Posterior vena cava (tissue), 2 donors: ENCODE data around the gene DOK6. TPM values are rescaled to one million over a fixed set of nuclear protein-coding genes. Genes with fewer than 3 reads are reported as not detected.
"Not testable (repeated sequence)": the region's sequence is repeated elsewhere in the genome, so short reads cannot be mapped to it uniquely, and the experiment has no call there.

Experiments used
- DNase-seq: peaks from one replicate; pipeline ENCODE4 v3.0.0-alpha.2; 2020; ENCODE audit warnings: low spot score
- intact Hi-C, 2 donors: fragments of 100-400 bp; cut with DNase I; formaldehyde crosslinking; loops; one replicate each; pipeline versions ENCODE4 v1.14.1 to v1.14.2; 2022 to 2023
- total RNA-seq, 2 donors: library from RNA; stranded (reverse); fragmentation: NEBNext Ultra II Directional; extraction: Animal tissue kit (Norgen Biotek cat#: 25700); gene quantifications; one replicate each; pipeline ENCODE4 v1.2.1, GENCODE V29; 2021
- donor health status: DM: yes; HTN: yes; CAD: no.
- donor health status: DM: yes; HTN: yes; CAD: no.

The DOK6 gene
- total RNA-seq, 2 donors from 2014 or later: 7.2 to 8.7 TPM

GRCh38 chr18:69834980-69835379 lies 434.3 kb downstream of the DOK6 start:
- intact Hi-C loops: not testable (repeated sequence)

GRCh38 chr18:69838003-69838402 lies 437.3 kb downstream of the DOK6 start:
- intact Hi-C loops: no loop called here
- no peak for DNase-seq

More at GRCh38 chr18:69834980-69835379, 434.3 kb downstream of the DOK6 start:
- not testable (repeated sequence) for DNase-seq

- DNase-seq: no peak
These were observed 438.1 kb downstream of the DOK6 start for GRCh38 chr18:69838620-69839411.

GRCh38 chr18:69839497-69839896 lies 438.8 kb downstream of the DOK6 start:
- no peak for DNase-seq
- intact Hi-C loops: no loop called here

More at GRCh38 chr18:69838620-69839411, 438.1 kb downstream of the DOK6 start:
- intact Hi-C loops: no loop called here

GRCh38 chr18:69840001-69840400 lies 439.3 kb downstream of the DOK6 start:
- intact Hi-C loops: no loop called here
- DNase-seq: no peak

- DNase-seq: no peak
- intact Hi-C loops: no loop called here
These were observed 439.8 kb downstream of the DOK6 start for GRCh38 chr18:69840445-69840844.

GRCh38 chr18:69841117-69841516 lies 440.4 kb downstream of the DOK6 start:
- intact Hi-C loops: no loop called here
- no peak for DNase-seq

GRCh38 chr18:69843015-69843414 lies 442.3 kb downstream of the DOK6 start:
- intact Hi-C loops: no loop called here
- DNase-seq: no peak

- no peak for DNase-seq
- intact Hi-C loops: no loop called here
These were observed 444.0 kb downstream of the DOK6 start for GRCh38 chr18:69844656-69845055.

GRCh38 chr18:69845593-69846506 lies 445.2 kb downstream of the DOK6 start:
- intact Hi-C loops: no loop called here

GRCh38 chr18:69853051-69853450 lies 452.4 kb downstream of the DOK6 start:
- intact Hi-C loops: no loop called here
- DNase-seq: no peak

More at GRCh38 chr18:69845593-69846506, 445.2 kb downstream of the DOK6 start:
- DNase-seq: no peak

- no peak for DNase-seq
- intact Hi-C loops: no loop called here
These were observed 453.8 kb downstream of the DOK6 start for GRCh38 chr18:69854455-69854854.

GRCh38 chr18:69858897-69859296 lies 458.2 kb downstream of the DOK6 start:
- DNase-seq: no peak
- intact Hi-C loops: no loop called here

- DNase-seq, intact Hi-C loops: not testable (repeated sequence)
These were observed 464.1 kb downstream of the DOK6 start for GRCh38 chr18:69864802-69865201.

- no peak for DNase-seq
- intact Hi-C loops: no loop called here
These were observed 465.1 kb downstream of the DOK6 start for GRCh38 chr18:69865776-69866175.

GRCh38 chr18:69866212-69866611 lies 465.5 kb downstream of the DOK6 start:
- intact Hi-C loops: no loop called here
- DNase-seq: no peak

- intact Hi-C loops: no loop called here
These were observed 470.0 kb downstream of the DOK6 start for GRCh38 chr18:69870736-69871135.

GRCh38 chr18:69871363-69871762 lies 470.7 kb downstream of the DOK6 start:
- intact Hi-C loops: no loop called here
- DNase-seq: no peak

More at GRCh38 chr18:69870736-69871135, 470.0 kb downstream of the DOK6 start:
- DNase-seq: no peak

- intact Hi-C loops: no loop called here
- DNase-seq: no peak
These were observed 472.0 kb downstream of the DOK6 start for GRCh38 chr18:69872661-69873060.

GRCh38 chr18:69874058-69874457 lies 473.4 kb downstream of the DOK6 start:
- intact Hi-C loops: no loop called here

More at GRCh38 chr18:69874058-69874457, 473.4 kb downstream of the DOK6 start:
- no peak for DNase-seq
